Calu3 (cell line): ENCODE measurements around the gene PRKG2. TPM values are rescaled to one million over a fixed set of nuclear protein-coding genes. Genes with fewer than 3 reads are reported as not detected.

Source experiments
- BruUV-seq: library from RNA; stranded (reverse); fragments of 400-500 nt; replicated peaks from 2 replicates; lab custom pipeline; 2021; lab: Mats Ljungman, UMichigan
- CTCF ChIA-PET: fragments of 300-600 bp; sonication (Branson Sonifier 250); formaldehyde crosslinking; loops from one replicate; lab custom pipeline; 2022; ENCODE audit warnings: antibody characterized with exemption; lab: Charles Lee
- DNase-seq: peaks from one replicate; pipeline ENCODE4 v3.0.0; 2022
- H3K27ac Mint-ChIP-seq: one replicate; pipeline ENCODE4 v1.8.0; 2022; ENCODE audit warnings: mixed read lengths; ENCODE audit not compliant: unreplicated experiment
- H3K27me3 Mint-ChIP-seq: one replicate; pipeline ENCODE4 v1.8.0; 2022; ENCODE audit warnings: mixed read lengths; ENCODE audit not compliant: unreplicated experiment
- H3K36me3 Mint-ChIP-seq: one replicate; pipeline ENCODE4 v1.8.0; 2022; ENCODE audit warnings: mild to moderate bottlenecking, moderate library complexity, mixed read lengths; ENCODE audit not compliant: insufficient read depth, unreplicated experiment
- H3K4me1 Mint-ChIP-seq: one replicate; pipeline ENCODE4 v1.8.0; 2022; ENCODE audit warnings: mild to moderate bottlenecking, low read depth, mixed read lengths; ENCODE audit not compliant: unreplicated experiment
- H3K4me3 Mint-ChIP-seq: one replicate; pipeline ENCODE4 v1.8.0; 2022; ENCODE audit warnings: mild to moderate bottlenecking, low read depth, moderate library complexity, mixed read lengths; ENCODE audit not compliant: unreplicated experiment
- H3K9me3 Mint-ChIP-seq: one replicate; pipeline ENCODE4 v1.8.0; 2022; ENCODE audit warnings: low read depth, mixed read lengths; ENCODE audit not compliant: unreplicated experiment
- CTCF ChIP-seq: fragments of 200-600 bp; IDR thresholded peaks from one replicate; pipeline ENCODE4 v1.8.0; 2022; ENCODE audit warnings: antibody characterized with exemption; ENCODE audit not compliant: unreplicated experiment
- intact Hi-C: fragments of 100-400 bp; cut with micrococcal nuclease; formaldehyde crosslinking; loops from one replicate; pipeline ENCODE4 v1.10.0; 2022; ENCODE audit not compliant: unreplicated experiment
- total RNA-seq: library from RNA; stranded (reverse); gene quantifications from 2 replicates; pipeline ENCODE4 v1.2.3, GENCODE V29; 2022

Gene PRKG2
- total RNA-seq, 1 experiment from 2014 or later = 0.76 TPM

GRCh38 chr4:81152839-81153713, 61.9 kb downstream of the PRKG2 start:
- Mint-ChIP-seq H3K4me1 (no peaks in the 10 kb centered on the region), H3K36me3 (peaks cover 5% of the 10 kb centered on the region), H3K4me3 (peak overlapping the region; percentile 77), H3K9me3 (no peaks in the 10 kb centered on the region), H3K27me3 (no peaks in the 10 kb centered on the region), H3K27ac (peak overlapping the region; percentile 87)
- no peak for DNase-seq
- intact Hi-C loops = no loop called here
- no peak for TF ChIP-seq CTCF
- BruUV-seq = TSS peak; percentile 78
- CTCF ChIA-PET = no interaction called here

- no peak for DNase-seq
- no peak overlapping the region for H3K4me3 Mint-ChIP-seq
- no TSS peak for BruUV-seq
- no peaks in the 10 kb centered on the region for H3K27me3 Mint-ChIP-seq
- CTCF ChIA-PET = no interaction called here
- no peak for TF ChIP-seq CTCF
- H3K27ac Mint-ChIP-seq = no peak overlapping the region
- H3K9me3 Mint-ChIP-seq = no peaks in the 10 kb centered on the region
- H3K36me3 Mint-ChIP-seq = peaks cover 5% of the 10 kb centered on the region
- no peaks in the 10 kb centered on the region for H3K4me1 Mint-ChIP-seq
- intact Hi-C loops = no loop called here
Measured at GRCh38 chr4:81149976-81150375, 65.0 kb downstream of the PRKG2 start.

GRCh38 chr4:81148576-81148975, 66.4 kb downstream of the PRKG2 start:
- CTCF ChIA-PET = no interaction called here

GRCh38 chr4:81146466-81146865, 68.6 kb downstream of the PRKG2 start:
- intact Hi-C loops = no loop called here
- DNase-seq = no peak
- Mint-ChIP-seq H3K4me3 (no peak overlapping the region), H3K4me1 (no peaks in the 10 kb centered on the region), H3K36me3 (no peaks in the 10 kb centered on the region), H3K9me3 (no peaks in the 10 kb centered on the region), H3K27ac (no peak overlapping the region), H3K27me3 (no peaks in the 10 kb centered on the region)
- TF ChIP-seq CTCF = no peak
- no TSS peak for BruUV-seq
- CTCF ChIA-PET = no interaction called here

More at GRCh38 chr4:81148576-81148975, 66.4 kb downstream of the PRKG2 start:
- no TSS peak for BruUV-seq
- Mint-ChIP-seq H3K36me3 (peaks cover 1% of the 10 kb centered on the region), H3K27ac (no peak overlapping the region), H3K9me3 (no peaks in the 10 kb centered on the region), H3K4me1 (no peaks in the 10 kb centered on the region), H3K4me3 (no peak overlapping the region), H3K27me3 (no peaks in the 10 kb centered on the region)
- intact Hi-C loops = no loop called here
- no peak for TF ChIP-seq CTCF
- DNase-seq = no peak
